Medulla oblongata (tissue), 1 donor: ENCODE measurements around the gene ZNF12.
"Not testable (repeated sequence)": the region's sequence is repeated elsewhere in the genome, so short reads cannot be mapped to it uniquely, and the experiment has no call there.

ENCODE experiments used
- DNase-seq: peaks from one replicate; pipeline ENCODE4 v3.0.0-alpha.2; 2015; ENCODE audit errors: extremely low spot score

Gene ZNF12

GRCh38 chr7:6706666-6707407 is at the start of gene ZNF12:
Gene ZNF12, minus strand, starts transcription at chr7:6706947. Its CDS starts 1,774 bp downstream, at chr7:6705173.
- peak; percentile 96 for DNase-seq

DNA sequence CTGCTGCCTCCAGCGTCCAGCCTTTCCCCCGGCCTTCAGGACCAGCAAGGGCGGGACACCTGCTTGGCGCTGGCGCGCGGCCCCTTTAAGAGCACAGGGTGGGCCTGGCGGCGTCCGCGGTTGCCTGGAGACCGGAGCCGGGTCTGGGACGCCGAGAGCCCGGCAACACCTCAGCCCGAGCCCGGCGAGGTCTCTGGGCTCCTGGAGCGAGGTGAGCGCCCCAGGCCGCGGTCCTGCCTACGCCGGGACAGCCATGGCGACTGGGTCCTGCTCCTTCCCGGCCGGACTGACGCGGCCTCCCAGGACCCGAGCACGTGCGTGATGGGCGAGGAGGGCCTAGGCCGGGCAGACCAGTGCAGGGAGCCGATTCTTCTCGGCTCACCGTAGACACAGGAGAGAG is 47.2 kb upstream of the ZNF12 start, which contains the start of gene RSPH10B2:
Gene RSPH10B2 (plus strand): TSS at position 140 of the 400 bp plus-strand sequence. CDS start 3,575 bp downstream, outside the sequence.
- not testable (repeated sequence) for DNase-seq

DNA sequence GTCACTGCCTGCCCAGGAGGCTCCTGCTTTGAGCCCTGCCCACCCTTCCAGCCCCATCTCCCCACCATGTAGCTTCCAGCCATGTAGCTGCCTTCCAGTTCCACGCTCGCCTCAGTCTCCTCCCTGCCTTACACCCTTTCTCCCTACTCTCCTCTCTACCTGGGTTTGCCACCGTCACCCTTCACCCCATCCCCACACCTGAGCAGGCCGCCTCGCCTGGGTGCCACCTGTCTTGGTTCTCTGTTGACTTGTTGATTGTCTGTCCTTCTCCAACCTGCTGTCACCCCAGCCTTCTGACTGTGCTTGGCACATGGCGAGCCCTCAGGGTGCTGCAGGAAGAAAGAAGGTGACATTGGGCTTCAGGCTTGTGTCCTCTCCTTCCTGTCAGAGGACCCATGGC is 43.4 kb upstream of the ZNF12 start:
- DNase-seq: not testable (repeated sequence)

- not testable (repeated sequence) for DNase-seq
Observed at GRCh38 chr7:6749335-6749734, 42.6 kb upstream of the ZNF12 start.

DNA sequence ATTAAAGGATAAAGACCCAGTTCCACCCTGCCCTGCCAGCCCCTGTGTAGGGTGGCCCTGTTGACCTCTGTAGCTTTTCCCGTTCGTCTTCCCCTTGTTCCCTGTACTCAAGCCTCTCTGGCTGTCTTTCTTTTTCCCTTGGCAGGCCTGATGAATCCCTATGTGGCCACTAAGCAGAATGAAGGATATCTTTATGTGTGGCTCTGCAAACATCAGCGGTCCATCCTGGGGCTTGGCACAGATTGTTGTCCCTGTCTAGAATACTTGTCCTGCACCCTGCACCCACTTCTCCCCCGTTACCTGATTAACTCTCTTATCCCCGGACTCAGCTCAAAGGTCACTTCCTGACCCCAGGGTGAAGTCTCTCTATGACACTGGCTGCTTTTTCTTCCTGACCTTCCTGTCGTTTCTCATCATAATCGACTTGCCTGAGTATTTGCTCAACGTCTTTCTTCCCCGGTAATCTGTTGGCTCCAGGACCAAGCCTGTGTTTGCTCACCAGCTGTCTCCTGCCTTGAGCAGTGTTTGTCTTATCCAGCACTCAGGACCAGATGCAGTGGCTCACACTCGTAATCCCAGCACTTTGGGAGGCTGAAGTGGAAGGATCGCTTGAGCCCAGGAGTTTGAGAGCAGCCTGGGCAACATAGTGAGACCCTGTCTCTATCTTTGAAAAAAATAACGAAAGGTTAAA is 37.8 kb upstream of the ZNF12 start:
- not testable (repeated sequence) for DNase-seq

DNA sequence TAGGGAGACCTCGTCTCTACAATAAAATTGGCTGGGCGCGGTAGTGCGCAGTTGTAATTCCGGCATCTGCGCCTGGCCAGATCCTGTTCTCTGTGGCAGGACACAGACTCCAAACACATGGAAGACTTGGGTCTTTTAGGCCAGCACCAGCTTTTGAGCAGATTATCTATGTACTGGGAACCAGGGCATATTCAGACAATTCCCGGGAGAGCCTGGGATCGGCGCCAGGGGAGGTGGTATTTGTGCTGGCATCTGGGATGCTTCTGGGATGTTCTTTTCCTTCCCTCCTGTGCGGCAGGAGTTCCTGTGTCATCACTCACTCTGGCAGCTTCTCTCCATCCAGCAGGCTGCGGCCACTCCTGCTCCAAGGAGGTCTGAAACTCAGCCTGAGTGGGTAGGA is 31.7 kb upstream of the ZNF12 start:
- DNase-seq: not testable (repeated sequence)

- DNase-seq: no peak
Observed at GRCh38 chr7:6730343-6730633, 23.5 kb upstream of the ZNF12 start.

DNA sequence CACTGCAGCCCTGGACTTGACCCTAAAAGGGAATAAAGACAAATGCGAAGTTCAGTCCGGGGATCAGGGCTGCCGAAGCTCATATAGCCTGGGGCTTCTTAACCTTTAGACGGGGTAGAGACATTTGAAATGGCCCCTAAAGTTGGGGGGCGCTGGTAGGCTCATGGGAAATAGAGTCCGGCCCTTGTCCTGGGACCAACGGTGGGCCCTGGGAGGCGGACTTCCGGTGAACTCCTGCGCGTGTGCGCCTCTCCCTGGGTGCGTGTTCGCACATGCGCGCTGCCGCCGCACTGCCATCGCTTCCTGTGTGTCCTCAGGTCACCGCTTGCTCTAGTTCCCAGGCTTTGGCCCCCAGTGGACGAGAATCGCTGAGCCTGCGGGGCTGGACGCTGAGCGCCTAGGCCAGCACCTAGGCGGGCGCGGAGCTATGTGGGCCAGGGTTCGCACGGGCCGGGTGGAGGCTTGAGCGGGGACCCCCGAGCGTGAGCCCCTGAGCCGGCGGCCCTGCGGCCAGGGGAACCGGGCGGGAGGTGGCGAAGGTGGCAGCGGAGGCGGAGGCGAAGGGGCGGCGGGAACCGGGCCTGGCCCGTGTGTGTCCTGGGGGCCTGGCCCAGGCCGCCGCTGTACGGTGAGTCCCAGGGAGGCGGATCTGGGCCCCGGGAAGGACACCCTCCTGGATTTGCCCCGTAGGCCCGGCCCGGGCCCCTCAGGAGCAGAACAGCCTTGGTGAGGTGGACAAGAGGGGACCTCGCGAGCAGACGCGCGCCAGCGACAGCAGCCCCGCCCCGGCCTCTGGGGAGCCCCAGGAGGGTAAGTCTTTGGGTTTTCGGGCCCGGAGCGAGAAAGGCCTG is 23.0 kb upstream of the ZNF12 start:
- DNase-seq: peak; percentile 97

DNA sequence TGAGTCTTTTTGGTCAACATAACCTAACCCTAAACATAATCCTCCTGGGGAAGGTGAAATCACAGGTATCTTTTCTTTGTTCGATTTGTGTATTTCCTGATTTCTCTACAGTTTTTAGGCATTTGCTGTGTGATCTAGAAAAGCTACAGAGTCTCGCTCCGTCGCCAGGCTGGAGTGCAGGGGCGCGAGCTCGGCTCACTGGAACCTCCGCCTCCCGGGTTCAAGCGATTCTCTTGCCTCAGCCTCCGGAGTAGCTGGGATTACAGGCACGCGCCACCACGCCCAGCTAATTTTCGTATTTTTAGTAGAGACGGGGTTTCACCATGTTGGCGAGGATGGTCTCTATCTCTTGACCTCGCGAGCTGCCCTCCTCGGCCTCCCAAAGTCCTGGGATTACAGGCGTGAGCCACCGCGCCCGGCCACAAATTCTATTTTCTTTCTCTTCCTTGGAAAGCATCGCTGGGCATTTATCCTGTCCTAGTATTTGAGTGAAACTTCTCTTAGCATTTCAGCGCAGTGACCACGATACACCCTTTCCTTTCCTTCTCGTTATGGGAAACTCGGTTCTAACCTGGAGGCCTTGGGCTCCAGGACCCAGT is 22.2 kb upstream of the ZNF12 start:
- not testable (repeated sequence) for DNase-seq

- DNase-seq: no peak
Observed at GRCh38 chr7:6727663-6728062, 20.9 kb upstream of the ZNF12 start.

DNA sequence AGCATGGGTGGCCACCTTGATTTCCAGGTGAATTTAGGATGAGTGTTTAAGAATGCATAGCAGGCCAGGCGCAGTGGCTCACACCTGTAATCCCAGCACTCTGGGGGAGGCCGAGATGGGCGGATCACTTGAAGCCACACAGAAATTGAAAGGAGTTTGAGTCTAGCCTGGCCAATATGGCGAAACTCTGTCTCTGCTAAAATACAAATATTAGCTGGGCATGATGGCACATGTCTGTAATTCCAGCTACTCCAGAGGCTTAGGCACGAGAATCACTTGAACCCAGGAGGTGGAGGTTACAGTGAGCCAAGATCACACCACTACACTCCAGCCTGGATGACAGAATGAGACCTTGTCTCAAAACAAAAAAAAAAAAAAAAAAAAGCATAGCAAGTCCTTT is 19.6 kb upstream of the ZNF12 start:
- not testable (repeated sequence) for DNase-seq

- DNase-seq: peak; percentile 52
Observed at GRCh38 chr7:6725003-6725402, 18.3 kb upstream of the ZNF12 start.

DNA sequence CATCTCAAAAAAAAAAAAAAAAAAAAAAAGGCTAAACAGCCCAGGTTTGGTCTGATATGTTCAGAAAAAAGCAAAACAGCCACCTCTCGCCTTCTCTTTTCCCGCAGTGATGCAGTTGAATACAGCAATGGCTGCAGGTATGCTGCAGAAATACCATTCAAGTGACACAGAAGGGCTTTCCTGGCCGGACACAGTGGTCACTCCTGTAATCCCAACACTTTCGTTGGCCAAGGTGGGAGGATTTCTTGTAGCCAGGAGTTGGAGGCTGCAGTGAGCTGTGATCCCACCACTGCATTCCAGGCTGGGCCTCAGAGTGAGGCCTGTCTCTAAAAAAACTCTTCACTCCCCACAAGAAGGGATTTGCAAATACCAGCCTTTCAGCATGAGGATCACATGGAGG is 17.6 kb upstream of the ZNF12 start:
- DNase-seq: not testable (repeated sequence)

GRCh38 chr7:6718124-6718523 is 11.4 kb upstream of the ZNF12 start:
- DNase-seq: no peak

DNA sequence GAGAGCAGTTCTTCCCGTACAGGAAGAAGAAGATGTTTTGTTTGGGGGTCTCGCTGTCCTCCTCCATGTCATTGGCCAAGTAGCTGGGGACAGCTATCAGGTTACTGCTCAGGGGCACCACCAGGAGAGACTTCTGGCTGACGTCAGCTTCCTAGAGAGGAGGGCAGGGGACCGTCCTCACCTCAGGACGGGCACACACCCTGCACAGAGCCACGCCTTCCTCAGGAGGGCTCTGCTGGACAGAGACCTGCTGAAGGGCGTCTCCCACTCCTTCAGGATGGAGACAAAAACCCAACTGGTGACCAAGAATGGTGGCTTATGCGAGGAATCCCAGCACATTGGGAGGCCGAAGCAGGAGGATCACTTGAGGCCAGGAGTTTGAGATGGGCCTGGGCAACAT is 9.2 kb upstream of the ZNF12 start:
- not testable (repeated sequence) for DNase-seq

- no peak for DNase-seq
Observed at GRCh38 chr7:6714360-6714759, 7.6 kb upstream of the ZNF12 start.

DNA sequence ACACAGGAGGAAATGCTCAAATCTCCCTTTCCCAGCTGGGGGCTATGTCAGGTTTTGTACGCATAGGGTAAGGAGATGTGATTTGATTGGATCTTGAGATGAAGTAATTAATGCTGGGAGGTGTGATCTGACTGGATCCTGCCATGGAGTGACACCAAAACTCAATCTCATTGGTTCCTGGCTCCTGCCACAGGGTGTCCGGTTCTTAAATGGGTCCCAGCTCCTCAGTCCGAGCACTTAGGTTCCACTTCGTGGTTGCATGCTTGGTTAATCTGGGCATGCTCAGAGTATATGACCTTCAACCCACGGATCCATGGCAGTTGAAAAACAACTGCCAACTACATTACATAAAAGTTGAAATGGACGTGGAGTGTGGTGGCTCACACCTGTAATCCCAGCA is 3.1 kb upstream of the ZNF12 start:
- no peak for DNase-seq

DNA sequence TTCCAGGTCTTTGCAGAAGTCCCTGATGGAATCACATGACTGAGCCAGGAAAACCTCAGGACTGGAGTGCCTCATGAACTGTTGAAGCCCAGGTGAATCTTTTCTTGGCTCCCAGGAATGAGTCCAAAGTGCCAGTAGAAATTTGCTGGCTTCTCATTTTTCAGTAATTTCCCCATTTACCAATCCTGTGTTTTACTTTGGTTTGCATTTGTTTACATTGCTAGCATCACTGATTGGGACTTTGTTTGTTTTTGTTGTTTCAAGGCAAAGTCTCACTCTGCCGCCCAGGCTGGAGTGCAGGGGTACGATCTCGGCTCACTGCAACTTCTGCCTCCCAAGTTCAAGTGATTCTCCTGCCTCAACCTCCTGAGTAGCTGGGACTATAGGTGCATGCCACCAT is 1.6 kb upstream of the ZNF12 start:
- no peak for DNase-seq

GRCh38 chr7:6705959-6706665 is 635 bp downstream of the ZNF12 start:
- DNase-seq: peak; percentile 6

DNA sequence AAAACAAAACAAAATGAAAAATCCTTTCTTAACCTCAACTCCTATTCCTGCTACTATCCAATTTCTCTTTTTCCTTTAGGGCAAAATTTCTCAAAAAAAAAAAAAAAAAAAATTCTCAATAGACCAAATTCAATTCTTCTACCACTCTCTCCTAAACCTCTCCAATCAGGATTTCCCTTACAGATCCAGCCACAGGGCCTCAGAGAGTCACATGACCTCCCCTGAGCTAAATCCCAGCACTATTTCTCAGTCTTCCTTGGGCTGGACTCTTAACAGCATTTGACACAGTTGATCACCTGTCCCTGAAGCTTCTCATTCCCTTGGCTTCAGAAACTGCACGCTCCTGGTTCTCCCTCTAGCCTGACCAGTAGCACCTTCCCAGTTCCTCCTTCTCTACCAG is 4.9 kb downstream of the ZNF12 start:
- DNase-seq: no peak

GRCh38 chr7:6700793-6701192 is 6.0 kb downstream of the ZNF12 start:
- DNase-seq: no peak
